ENCODE measurements around the gene THAP11.

THAP11 gene

GRCh38 chr16:67883146-67883871 is 41.2 kb downstream of the THAP11 start:
- no peak for DNase-seq (ENCODE audit: low read depth in 2 of 2)

DNA sequence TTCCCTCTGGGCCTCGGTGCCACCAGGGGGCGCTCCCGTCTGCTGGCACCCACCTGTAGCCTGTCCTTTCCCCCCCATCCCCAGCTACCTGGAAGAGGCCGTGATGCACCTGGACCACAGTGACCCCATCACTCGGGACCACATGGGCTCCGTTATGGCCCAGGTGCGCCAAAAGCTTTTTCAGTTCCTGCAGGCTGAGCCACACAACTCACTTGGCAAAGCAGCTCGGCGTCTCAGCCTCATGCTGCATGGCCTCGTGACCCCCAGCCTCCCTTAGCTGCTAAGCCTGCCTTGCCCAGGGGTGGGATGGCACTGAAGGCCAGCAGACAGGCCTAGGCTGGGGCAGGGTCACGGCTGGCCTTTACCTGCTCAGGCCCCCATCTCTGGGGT is 41.7 kb downstream of the THAP11 start:
- peak; percentile 32 to 61 for DNase-seq (ENCODE audit: low read depth in 2 of 2)

DNA sequence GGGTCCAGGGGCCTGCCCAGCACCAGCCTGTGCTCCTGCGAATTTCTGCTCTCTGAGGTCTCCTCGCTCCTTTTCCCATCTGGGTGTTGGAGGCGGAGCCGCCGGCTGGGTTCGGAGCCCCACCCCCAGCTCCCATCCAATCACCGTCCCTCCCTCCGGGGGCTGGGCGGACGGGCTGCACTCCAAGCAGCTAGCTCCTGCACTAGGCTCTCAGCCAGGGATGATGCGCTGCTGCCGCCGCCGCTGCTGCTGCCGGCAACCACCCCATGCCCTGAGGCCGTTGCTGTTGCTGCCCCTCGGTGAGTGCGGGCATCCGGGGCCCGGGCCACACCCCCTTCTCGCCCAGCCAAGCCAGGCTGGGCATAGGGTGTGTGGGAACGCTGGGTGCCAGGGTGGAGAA is 42.6 kb downstream of the THAP11 start, which contains the start of gene NRN1L:
Gene NRN1L (plus strand): TSS at position 202 of the 400 bp plus-strand sequence. CDS start 19 bp downstream, at position 221.
- DNase-seq (ENCODE audit: low read depth in 2 of 2): no peak

DNA sequence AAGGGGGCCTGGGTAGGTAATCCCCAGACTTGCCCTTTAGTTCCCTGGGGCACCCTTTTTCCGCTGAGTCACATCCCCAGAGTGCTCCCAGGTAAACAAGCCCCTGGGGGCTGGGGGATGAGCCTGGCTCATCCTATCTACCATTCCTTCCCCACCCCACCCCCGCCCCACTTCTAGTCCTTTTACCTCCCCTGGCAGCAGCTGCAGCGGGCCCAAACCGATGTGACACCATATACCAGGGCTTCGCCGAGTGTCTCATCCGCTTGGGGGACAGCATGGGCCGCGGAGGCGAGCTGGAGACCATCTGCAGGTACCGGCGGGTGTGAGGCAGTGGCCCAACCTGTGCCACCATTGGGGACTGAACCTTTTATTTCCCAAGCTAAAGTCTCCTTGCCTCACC is 43.4 kb downstream of the THAP11 start:
- DNase-seq (ENCODE audit: low read depth in 2 of 2): no peak

- DNase-seq (ENCODE audit: low read depth in 2 of 2): no peak
Measured at GRCh38 chr16:67885976-67886375, 43.9 kb downstream of the THAP11 start.

- no peak for DNase-seq (ENCODE audit: low read depth in 2 of 2)
Measured at GRCh38 chr16:67886387-67886786, 44.3 kb downstream of the THAP11 start.

- DNase-seq (ENCODE audit: low read depth in 2 of 2): no peak
Measured at GRCh38 chr16:67888331-67888730, 46.2 kb downstream of the THAP11 start.

GRCh38 chr16:67892375-67892774 is 50.3 kb downstream of the THAP11 start:
- DNase-seq (ENCODE audit: low read depth in 2 of 2): no peak

DNA sequence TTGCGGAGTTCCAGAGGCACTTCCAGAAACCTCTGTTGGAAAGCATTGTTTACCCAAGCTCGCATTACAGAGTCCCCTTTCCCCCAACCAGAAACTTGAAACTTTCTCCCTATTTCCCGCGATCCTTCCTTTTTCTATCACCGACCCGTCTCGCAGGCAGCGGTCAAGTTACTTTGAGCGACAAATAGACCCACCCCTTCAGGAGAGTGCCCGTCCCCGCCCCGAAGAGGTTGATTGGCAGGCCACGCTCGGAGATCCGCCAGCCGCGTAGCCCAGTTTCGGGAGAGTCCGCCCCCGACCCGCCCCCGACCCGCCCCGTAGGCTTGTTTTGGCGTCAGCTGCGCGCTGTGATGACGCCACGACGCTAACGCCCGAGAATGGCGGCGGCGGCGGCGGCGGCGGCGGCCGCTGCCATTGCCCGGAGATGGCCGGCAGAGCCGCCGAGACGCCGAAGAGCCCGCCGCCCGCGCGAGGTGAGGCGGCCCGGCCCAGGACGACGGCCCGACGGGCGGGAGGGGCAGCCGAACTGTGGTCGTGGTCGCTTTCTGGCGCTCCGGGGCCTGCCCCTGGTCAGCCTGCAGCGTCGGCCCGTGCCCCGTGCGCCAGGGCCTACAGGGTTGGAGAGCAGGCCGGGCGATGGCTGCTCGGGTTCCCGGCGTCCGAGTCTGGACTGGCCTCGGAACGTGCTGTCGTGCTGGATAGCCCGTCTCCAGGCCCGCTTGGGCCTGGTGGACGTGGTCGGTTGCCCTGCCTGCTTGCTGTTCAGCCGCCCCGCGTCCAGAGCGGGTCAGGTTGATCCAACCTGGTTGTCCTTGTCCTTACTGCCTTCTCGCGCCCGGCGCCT is 51.0 kb downstream of the THAP11 start, which contains the start of gene PSKH1:
Gene PSKH1 (plus strand): TSS at position 356 of the 844 bp plus-strand sequence. CDS start 15,496 bp downstream, outside the sequence.
- peak; percentile 93 to 94 for DNase-seq (ENCODE audit: low read depth in 2 of 2)

Measured in stimulated activated CD4-positive, alpha-beta T cell treated with anti-CD3 and anti-CD28 coated beads, Interleukin-15, amount 100 ng/mL, for 48 hours (primary cell).